SK-N-SH (cell line): ENCODE measurements around the gene EVPL. TPM values are rescaled to one million over a fixed set of nuclear protein-coding genes. Genes with fewer than 3 reads are reported as not detected.
A peak's percentile ranks its signal among the peaks of the same experiment; 100 is the strongest.

Source experiments
- CTCF ChIA-PET: fragments of 300-600, 350-600 bp; formaldehyde crosslinking; extraction: SDS; loops from one replicate; lab custom pipeline; 2021; lab: Yijun Ruan, JAX
- POLR2A ChIA-PET: fragments of 350-600 bp; sonication (Branson Sonifier 250); formaldehyde crosslinking; extraction: SDS; loops from one replicate; lab custom pipeline; 2020; ENCODE audit warnings: antibody characterized with exemption, inconsistent platforms; lab: Yijun Ruan, JAX
- DNase-seq: peaks from one replicate; pipeline ENCODE4 v3.0.0; 2012
- H2AFZ ChIP-seq: fragments of 200-600 bp; sonication (generic); 2 replicates; pipeline ENCODE4 v1.8.1; 2016; ENCODE audit warnings: antibody characterized with exemption, mild to moderate bottlenecking, low read depth
- H3F3A ChIP-seq: fragments of 200-600 bp; sonication (generic); replicated peaks from 2 replicates; pipeline ENCODE3; 2016; ENCODE audit warnings: antibody characterized with exemption, mild to moderate bottlenecking; ENCODE audit not compliant: insufficient read depth
- H3K27ac ChIP-seq, 2 experiments: fragments of 200-500 bp in 1 of 2; fragments of 200-600 bp in 1 of 2; sonication (Bioruptor generic) in 1 of 2; sonication (generic), shearing (Covaris generic) in 1 of 2; 2 replicates each; pipeline versions ENCODE4 v1.5.1 to v1.6.1; 2014 to 2016; ENCODE audit warnings: low read depth in 2 of 2, inconsistent platforms in 1 of 2, low read length in 1 of 2, mild to moderate bottlenecking in 1 of 2, mixed read lengths in 1 of 2
- H3K27me3 ChIP-seq: fragments of 200-600 bp; sonication (generic), shearing (Covaris generic); 2 replicates; pipeline ENCODE4 v1.6.1; 2016; ENCODE audit warnings: mixed run types; ENCODE audit not compliant: insufficient read depth
- H3K36me3 ChIP-seq, 2 experiments: fragments of 200-500 bp in 1 of 2; fragments of 200-600 bp in 1 of 2; sonication (Bioruptor generic) in 1 of 2; sonication (generic) in 1 of 2; replicated peaks in 1 of 2; 2 replicates each; pipeline versions ENCODE3 to v1.5.1; 2014 to 2016; ENCODE audit warnings: low read length in 1 of 2, mild to moderate bottlenecking in 1 of 2; ENCODE audit not compliant: insufficient read depth in 2 of 2, control insufficient read depth in 1 of 2
- H3K4me1 ChIP-seq, 2 experiments: fragments of 200-500 bp in 1 of 2; fragments of 200-600 bp in 1 of 2; sonication (Bioruptor generic) in 1 of 2; sonication (generic), shearing (Covaris generic) in 1 of 2; 2 replicates each; pipeline versions ENCODE4 v1.5.1 to v1.6.1; 2014 to 2016; ENCODE audit warnings: low read depth in 1 of 2, low read length in 1 of 2, mixed run types in 1 of 2; ENCODE audit not compliant: insufficient read depth in 2 of 2, control insufficient read depth in 1 of 2
- H3K4me2 ChIP-seq: fragments of 200-600 bp; sonication (generic), shearing (Covaris generic); 2 replicates; pipeline ENCODE4 v1.6.1; 2017; ENCODE audit warnings: mixed run types
- H3K4me3 ChIP-seq, 2 experiments: fragments of 200-500 bp in 1 of 2; fragments of 200-600 bp in 1 of 2; sonication (Bioruptor generic) in 1 of 2; sonication (generic), shearing (Covaris generic) in 1 of 2; 2 replicates each; pipeline versions ENCODE4 v1.5.1 to v1.8.1; 2014 to 2016; ENCODE audit warnings: low read depth in 2 of 2, inconsistent platforms in 1 of 2, low read length in 1 of 2, mild to moderate bottlenecking in 1 of 2, mixed read lengths in 1 of 2, moderate library complexity in 1 of 2
- H3K79me2 ChIP-seq: fragments of 200-600 bp; sonication (generic); 2 replicates; pipeline ENCODE4 v1.8.1; 2017; ENCODE audit warnings: mild to moderate bottlenecking; ENCODE audit not compliant: insufficient read depth
- H3K9ac ChIP-seq: fragments of 200-600 bp; sonication (generic); 2 replicates; pipeline ENCODE4 v1.6.1; 2017; ENCODE audit warnings: mixed run types
- H3K9me2 ChIP-seq: fragments of 200-600 bp; sonication (generic); 2 replicates; pipeline ENCODE4 v1.6.1; 2017; ENCODE audit warnings: mixed run types
- H3K9me3 ChIP-seq: fragments of 200-600 bp; sonication (generic); 2 replicates; pipeline ENCODE4 v1.6.1; 2017; ENCODE audit warnings: mixed run types, mild to moderate bottlenecking, moderate library complexity
- H4K20me1 ChIP-seq: fragments of 200-600 bp; sonication (generic); 2 replicates; pipeline ENCODE4 v1.6.1; 2017; ENCODE audit warnings: mild to moderate bottlenecking, mixed run types; ENCODE audit not compliant: insufficient read depth
- ELF1 ChIP-seq: IDR thresholded peaks from 2 replicates; pipeline ENCODE4 v1.4.0; 2012
- FOXM1 ChIP-seq: IDR thresholded peaks from 2 replicates; pipeline ENCODE4 v1.4.0; 2012; ENCODE audit warnings: low read depth, mild to moderate bottlenecking
- IRF3 ChIP-seq: fragments of 150-350 bp; IDR thresholded peaks from 2 replicates; pipeline ENCODE4 v1.6.1; 2016; ENCODE audit warnings: mild to moderate bottlenecking, low read depth, low read length
- MAX ChIP-seq: IDR thresholded peaks from 2 replicates; pipeline ENCODE4 v1.4.0; 2012; ENCODE audit warnings: low read depth
- MXI1 ChIP-seq: IDR thresholded peaks from 2 replicates; pipeline ENCODE4 v1.6.1; 2012; ENCODE audit warnings: mild to moderate bottlenecking, low read depth, low read length, improper control_type of control experiment
- RAD21 ChIP-seq: IDR thresholded peaks from 2 replicates; pipeline ENCODE4 v1.6.1; 2012; ENCODE audit warnings: mild to moderate bottlenecking, low read length
- RCOR1 ChIP-seq: fragments of 150-350 bp; IDR thresholded peaks from 2 replicates; pipeline ENCODE4 v1.6.1; 2017; ENCODE audit warnings: antibody characterized with exemption, low read length
- RXRA ChIP-seq: IDR thresholded peaks from 2 replicates; pipeline ENCODE4 v1.4.0; 2012; ENCODE audit warnings: low read depth, mild to moderate bottlenecking, borderline replicate concordance
- SMC3 ChIP-seq: IDR thresholded peaks from 2 replicates; pipeline ENCODE4 v1.6.1; 2012; ENCODE audit warnings: low read depth, low read length, improper control_type of control experiment
- TCF12 ChIP-seq: IDR thresholded peaks from 2 replicates; pipeline ENCODE4 v1.4.0; 2012
- WGBS: methylation state at CpG from one replicate; pipeline ENCODE4 v1.1.6; 2017; ENCODE audit warnings: low lambda C conversion rate; 5-methylcytosine and 5-hydroxymethylcytosine counted together
- polyA plus RNA-seq, 3 experiments: library from polyadenylated mRNA; depleted of rRNA; stranded (reverse); fragments of >200 nt; gene quantifications; 2 replicates each; pipeline ENCODE4 v1.2.3, GENCODE V29; 2012

EVPL gene
- polyA plus RNA-seq, 1 of the 3 experiments (the other 2 are of a cell fraction) = 0.23 TPM

GRCh38 chr17:75959839-75960511 is 67.1 kb downstream of the EVPL start:
- no peaks in the 10 kb centered on the region for H3K9me3 ChIP-seq
- no peaks in the 10 kb centered on the region for H3K27me3 ChIP-seq
- CTCF ChIA-PET = interaction anchor here (0.5 to 1.7 kb wide), 10 partner anchors 19 to 964 kb away, joined by 3 to 7 read pairs (median 3); partner anchors contain the start of genes CDK3, FBF1 and SMIM5
- no peak for DNase-seq
- peaks cover 22 to 45% of the 10 kb centered on the region in 2 experiments for H3K36me3 ChIP-seq
- H3K4me3 ChIP-seq = no peak overlapping the region
- H3K4me1 ChIP-seq = peaks cover 0 to 6% of the 10 kb centered on the region in 2 experiments; a peak in 1 of 4 replicates
- no peak overlapping the region for H2AFZ ChIP-seq
- TF ChIP-seq RAD21 = no peak
- no peak for TF ChIP-seq IRF3
- no peak for TF ChIP-seq RXRA
- no peak for TF ChIP-seq SMC3
- TF ChIP-seq, all 33 proteins: peak for 0
- no peaks in the 10 kb centered on the region for H3K9me2 ChIP-seq
- H3K4me2 ChIP-seq = no peak overlapping the region
- peak overlapping the region in 1 of 2 experiments; percentile 19; a peak in 1 of 4 replicates for H3K27ac ChIP-seq
- H3K9ac ChIP-seq = no peak overlapping the region
- H4K20me1 ChIP-seq = peaks cover 14% of the 10 kb centered on the region; the same call in 1 of the 2 replicates
- H3F3A ChIP-seq = peaks cover 8% of the 10 kb centered on the region
- peaks cover 61% of the 10 kb centered on the region for H3K79me2 ChIP-seq
- POLR2A ChIA-PET = no interaction called here
- WGBS = 94% methylated on average over 11 of the region's 11 CpGs

GRCh38 chr17:75959051-75959838 is 67.9 kb downstream of the EVPL start:
- POLR2A ChIA-PET = interaction anchor here (1.1 kb wide), 1 partner anchor 18 kb away, joined by 3 read pairs; the partner anchor contains the start of gene FBF1
- no peaks in the 10 kb centered on the region for H3K27me3 ChIP-seq
- no peak overlapping the region for H3K9ac ChIP-seq
- H2AFZ ChIP-seq = no peak overlapping the region
- TF ChIP-seq TCF12 (no peak), MXI1 (no peak), RAD21 (no peak), MAX (no peak), ELF1 (no peak), FOXM1 (no peak), RCOR1 (no peak)
- TF ChIP-seq, all 33 proteins: peak for 0
- Histone ChIP-seq H3K36me3 (peaks cover 22 to 42% of the 10 kb centered on the region in 2 experiments), H3K9me3 (no peaks in the 10 kb centered on the region), H3K4me1 (peaks cover 0 to 6% of the 10 kb centered on the region in 2 experiments; a peak in 1 of 4 replicates), H3K4me2 (no peak overlapping the region), H3K9me2 (no peaks in the 10 kb centered on the region), H3K27ac (peak overlapping the region in 1 of 2 experiments; percentile 19; a peak in 1 of 4 replicates), H3K79me2 (peaks cover 55% of the 10 kb centered on the region), H4K20me1 (peaks cover 9% of the 10 kb centered on the region; the same call in 1 of the 2 replicates), H3F3A (peaks cover 3% of the 10 kb centered on the region), H3K4me3 (no peak overlapping the region)
- DNase-seq = no peak
- 81% methylated on average over 8 of the region's 8 CpGs for WGBS
- CTCF ChIA-PET = interaction anchor here (0.7 to 1.7 kb wide), 7 partner anchors 18 to 325 kb away, joined by 3 to 7 read pairs (median 3); partner anchors contain the start of genes CDK3, FBF1 and SMIM5

Other genes starting within 250 kb of the EVPL start
- gene UNK, start 242.5 kb downstream of the EVPL start, polyA plus RNA-seq (2012; rRNA removed) = 19.9 and 24.8 TPM in 2 replicates
- gene UNC13D, start 182.9 kb downstream of the EVPL start, polyA plus RNA-seq (2012; rRNA removed) = 0.99 and 1.3 TPM in 2 replicates
- 49.7 and 55.8 TPM in 2 replicates for gene WBP2, start 172.0 kb downstream of the EVPL start, polyA plus RNA-seq (2012; rRNA removed)
- 3.1 and 5.1 TPM in 2 replicates for gene TRIM47, start 148.7 kb downstream of the EVPL start, polyA plus RNA-seq (2012; rRNA removed)
- gene TRIM65, start 130.4 kb downstream of the EVPL start, polyA plus RNA-seq (2012; rRNA removed) = 13.1 and 18.1 TPM in 2 replicates
- gene MRPL38, start 122.4 kb downstream of the EVPL start, polyA plus RNA-seq (2012; rRNA removed) = 62.5 and 93.9 TPM in 2 replicates
- 19.0 and 19.7 TPM in 2 replicates for gene FBF1, start 86.3 kb downstream of the EVPL start, polyA plus RNA-seq (2012; rRNA removed)
- 21.5 and 29.7 TPM in 2 replicates for gene ACOX1, start 48.1 kb downstream of the EVPL start, polyA plus RNA-seq (2012; rRNA removed)
- 33.6 and 38.1 TPM in 2 replicates for gene TEN1, start 48.1 kb downstream of the EVPL start, polyA plus RNA-seq (2012; rRNA removed)
- 14.6 and 22.1 TPM in 2 replicates for gene CDK3, start 26.5 kb downstream of the EVPL start, polyA plus RNA-seq (2012; rRNA removed)
- gene SRP68, start 45.2 kb upstream of the EVPL start, polyA plus RNA-seq (2012; rRNA removed) = 76.8 and 81.4 TPM in 2 replicates
- gene GALR2, start 47.5 kb upstream of the EVPL start, polyA plus RNA-seq (2012; rRNA removed) = 0.05 and 0.08 TPM in 2 replicates
- 0.03 TPM in 1 of 2 replicates, not detected in the other for gene ZACN, start 51.9 kb upstream of the EVPL start, polyA plus RNA-seq (2012; rRNA removed)
- 129 and 167 TPM in 2 replicates for gene EXOC7, start 76.5 kb upstream of the EVPL start, polyA plus RNA-seq (2012; rRNA removed)
- gene FOXJ1, start 113.9 kb upstream of the EVPL start, polyA plus RNA-seq (2012; rRNA removed) = not detected in 2 replicates
- gene RNF157, start 213.2 kb upstream of the EVPL start, polyA plus RNA-seq (2012; rRNA removed) = 5.2 TPM in 2 replicates
- 16.7 and 27.0 TPM in 2 replicates for gene UBALD2, start 238.0 kb upstream of the EVPL start, polyA plus RNA-seq (2012; rRNA removed)